IPS DF 4.7 (cell line): ENCODE results near the gene GORAB.

Experiments
- DNase-seq: peaks from one replicate; pipeline ENCODE4 v3.0.0-alpha.2; 2013; ENCODE audit warnings: low spot score; ENCODE audit errors: extremely low read depth

GORAB gene

GRCh38 chr1:170590921-170591705, 59.1 kb downstream of the GORAB start:
- no peak for DNase-seq

- DNase-seq, result no peak
These were observed 60.7 kb downstream of the GORAB start for GRCh38 chr1:170592591-170593111.

- no peak for DNase-seq
These were observed 61.4 kb downstream of the GORAB start for GRCh38 chr1:170593173-170594011.

GRCh38 chr1:170594066-170594626, 62.2 kb downstream of the GORAB start:
- DNase-seq, result no peak

GRCh38 chr1:170596701-170597100, 64.7 kb downstream of the GORAB start:
- DNase-seq, result no peak

GRCh38 chr1:170598618-170599017, 66.7 kb downstream of the GORAB start:
- DNase-seq, result no peak

- no peak for DNase-seq
These were observed 67.1 kb downstream of the GORAB start for GRCh38 chr1:170599033-170599432.

GRCh38 chr1:170601866-170602265, 69.9 kb downstream of the GORAB start:
- DNase-seq, result no peak
